H9 (cell line): Measurements from ENCODE around the gene ASPSCR1. TPM values are rescaled to one million over a fixed set of nuclear protein-coding genes. Genes with fewer than 3 reads are reported as not detected.

Experiments
- DNase-seq: peaks from one replicate; pipeline ENCODE4 v3.0.0-alpha.2; 2017
- H2AFZ ChIP-seq: one replicate; pipeline ENCODE4 v1.6.1; 2013; ENCODE audit warnings: mild to moderate bottlenecking, low read length, control low read depth, moderate library complexity
- H2AK5ac ChIP-seq: 2 replicates; pipeline ENCODE4 v1.6.1; 2013; ENCODE audit warnings: low read length, control low read depth, mixed read lengths; ENCODE audit not compliant: insufficient read length
- H2BK120ac ChIP-seq: one replicate; pipeline ENCODE4 v1.6.1; 2013; ENCODE audit warnings: low read depth, mild to moderate bottlenecking, low read length, control low read depth, inconsistent platforms; ENCODE audit not compliant: poor library complexity, severe bottlenecking
- H2BK12ac ChIP-seq: 2 replicates; pipeline ENCODE4 v1.6.1; 2013; ENCODE audit warnings: low read length, control low read depth, mixed read lengths, low read depth; ENCODE audit not compliant: insufficient read length
- H2BK15ac ChIP-seq: 2 replicates; pipeline ENCODE4 v1.6.1; 2013; ENCODE audit warnings: low read depth, low read length, control low read depth
- H2BK20ac ChIP-seq: one replicate; pipeline ENCODE4 v1.6.1; 2013; ENCODE audit warnings: low read depth, mild to moderate bottlenecking, low read length, control low read depth, inconsistent platforms; ENCODE audit not compliant: poor library complexity, severe bottlenecking
- H2BK5ac ChIP-seq: 2 replicates; pipeline ENCODE4 v1.6.1; 2013; ENCODE audit warnings: low read length, control low read depth, mixed read lengths; ENCODE audit not compliant: insufficient read length
- H3K14ac ChIP-seq: 2 replicates; pipeline ENCODE4 v1.6.1; 2013; ENCODE audit warnings: low read length, control low read depth; ENCODE audit not compliant: insufficient read depth
- H3K18ac ChIP-seq: 2 replicates; pipeline ENCODE4 v1.6.1; 2013; ENCODE audit warnings: low read depth, mild to moderate bottlenecking, mixed read lengths, low read length, control low read depth; ENCODE audit not compliant: insufficient read length
- H3K23ac ChIP-seq: 2 replicates; pipeline ENCODE4 v1.6.1; 2013; ENCODE audit warnings: low read length, control low read depth, mixed read lengths, low read depth; ENCODE audit not compliant: insufficient read length
- H3K23me2 ChIP-seq: 2 replicates; pipeline ENCODE4 v1.6.1; 2013; ENCODE audit warnings: low read depth, mild to moderate bottlenecking, mixed read lengths, low read length, control low read depth; ENCODE audit not compliant: insufficient read length, poor library complexity, severe bottlenecking
- H3K27ac ChIP-seq: 2 replicates; pipeline ENCODE4 v1.5.1; 2013; ENCODE audit warnings: low read length, control low read depth, mixed read lengths, low read depth; ENCODE audit not compliant: insufficient read length
- H3K27me3 ChIP-seq: 2 replicates; pipeline ENCODE4 v1.6.1; 2013; ENCODE audit warnings: low read length, control low read depth, inconsistent platforms; ENCODE audit not compliant: insufficient read depth
- H3K4ac ChIP-seq: 2 replicates; pipeline ENCODE4 v1.6.1; 2013; ENCODE audit warnings: low read depth, mild to moderate bottlenecking, control low read depth, inconsistent platforms, low read length, moderate library complexity
- H3K4me1 ChIP-seq: 2 replicates; pipeline ENCODE4 v1.6.1; 2013; ENCODE audit warnings: low read length, control low read depth, inconsistent platforms; ENCODE audit not compliant: insufficient read depth
- H3K4me2 ChIP-seq: 2 replicates; pipeline ENCODE4 v1.6.1; 2013; ENCODE audit warnings: low read length, control low read depth, mixed read lengths; ENCODE audit not compliant: insufficient read length, insufficient read depth
- H3K56ac ChIP-seq: 2 replicates; pipeline ENCODE4 v1.6.1; 2013; ENCODE audit warnings: low read depth, mild to moderate bottlenecking, mixed read lengths, low read length, control low read depth; ENCODE audit not compliant: insufficient read length
- H3K79me1 ChIP-seq: 2 replicates; pipeline ENCODE4 v1.6.1; 2013; ENCODE audit warnings: low read depth, mild to moderate bottlenecking, moderate library complexity, low read length, control low read depth, inconsistent platforms; ENCODE audit not compliant: insufficient read depth, poor library complexity, severe bottlenecking
- H3K79me2 ChIP-seq: 2 replicates; pipeline ENCODE4 v1.6.1; 2013; ENCODE audit warnings: low read length, control low read depth, inconsistent platforms; ENCODE audit not compliant: insufficient read depth
- H3K9ac ChIP-seq: 2 replicates; pipeline ENCODE4 v1.6.1; 2013; ENCODE audit warnings: low read length, control low read depth, mixed read lengths; ENCODE audit not compliant: insufficient read length; ENCODE audit errors: extremely low read depth
- H3K9me3 ChIP-seq: one replicate; pipeline ENCODE4 v1.6.1; 2013; ENCODE audit warnings: low read depth, low read length, inconsistent platforms; ENCODE audit not compliant: control insufficient read depth
- H3T11ph ChIP-seq: one replicate; pipeline ENCODE4 v1.6.1; 2013; ENCODE audit warnings: mild to moderate bottlenecking, low read length, control low read depth, inconsistent platforms
- H4K20me1 ChIP-seq: one replicate; pipeline ENCODE4 v1.6.1; 2013; ENCODE audit not compliant: control insufficient read depth, insufficient read length, insufficient read depth
- H4K5ac ChIP-seq: 2 replicates; pipeline ENCODE4 v1.6.1; 2013; ENCODE audit warnings: low read depth, mild to moderate bottlenecking, mixed read lengths, low read length, control low read depth; ENCODE audit not compliant: insufficient read length
- H4K8ac ChIP-seq: replicated peaks from 2 replicates; pipeline ENCODE4 v1.6.1; 2013; ENCODE audit warnings: low read length, control low read depth, mixed read lengths, low read depth; ENCODE audit not compliant: insufficient read length
- H4K91ac ChIP-seq: 2 replicates; pipeline ENCODE4 v1.6.1; 2013; ENCODE audit warnings: low read depth, mild to moderate bottlenecking, moderate library complexity, mixed read lengths, low read length, control low read depth; ENCODE audit not compliant: insufficient read length
- H3K27ac Mint-ChIP-seq, 3 experiments: 2 replicates in 2 of 3; 3 replicates in 1 of 3; pipeline ENCODE4 v1.8.0; 2020 to 2021; ENCODE audit warnings: mixed read lengths in 3 of 3, mild to moderate bottlenecking in 1 of 3, moderate library complexity in 1 of 3
- H3K27me3 Mint-ChIP-seq: 2 replicates; pipeline ENCODE4 v1.8.0; 2021; ENCODE audit warnings: low read depth, mild to moderate bottlenecking, moderate library complexity, mixed read lengths
- H3K36me3 Mint-ChIP-seq, 3 experiments: 2 replicates in 2 of 3; 3 replicates in 1 of 3; pipeline ENCODE4 v1.8.0; 2020 to 2021; ENCODE audit warnings: low read depth in 3 of 3, mixed read lengths in 3 of 3; ENCODE audit not compliant: insufficient read depth in 1 of 3
- H3K4me1 Mint-ChIP-seq, 2 experiments: 2 replicates each; pipeline ENCODE4 v1.8.0; 2020; ENCODE audit warnings: mixed read lengths in 2 of 2
- H3K4me3 Mint-ChIP-seq, 2 experiments: 2 replicates in 1 of 2; 3 replicates in 1 of 2; pipeline ENCODE4 v1.8.0; 2020 to 2021; ENCODE audit warnings: mild to moderate bottlenecking in 2 of 2, mixed read lengths in 2 of 2, moderate library complexity in 1 of 2
- H3K9me3 Mint-ChIP-seq, 2 experiments: 2 replicates in 1 of 2; 3 replicates in 1 of 2; pipeline ENCODE4 v1.8.0; 2020; ENCODE audit warnings: mild to moderate bottlenecking in 2 of 2, mixed read lengths in 2 of 2, moderate library complexity in 1 of 2
- WGBS: extraction: QIAGEN DNeasy Blood & Tissue Kit; methylation state at CpG from one replicate; pipeline ENCODE4 v1.1.7; 2013; ENCODE audit warnings: missing lambda C conversion rate, low lambda C conversion rate, mixed read lengths; ENCODE audit not compliant: insufficient read length; ENCODE audit errors: extremely low coverage; 5-methylcytosine and 5-hydroxymethylcytosine counted together
- total RNA-seq: library from RNA; stranded (reverse); gene quantifications from 2 replicates; pipeline ENCODE4 v1.2.1, GENCODE V29; 2021
- TF ChIP-seq, protein P1 (sequence below): fragments of 200-600 bp; sonication (generic); conservative IDR thresholded peaks from 3 replicates; pipeline ENCODE4 v1.8.0; 2021; ENCODE audit warnings: antibody characterized with exemption, mild to moderate bottlenecking

Gene ASPSCR1
- total RNA-seq, 1 experiment from 2014 or later, result 50.9 TPM

DNA sequence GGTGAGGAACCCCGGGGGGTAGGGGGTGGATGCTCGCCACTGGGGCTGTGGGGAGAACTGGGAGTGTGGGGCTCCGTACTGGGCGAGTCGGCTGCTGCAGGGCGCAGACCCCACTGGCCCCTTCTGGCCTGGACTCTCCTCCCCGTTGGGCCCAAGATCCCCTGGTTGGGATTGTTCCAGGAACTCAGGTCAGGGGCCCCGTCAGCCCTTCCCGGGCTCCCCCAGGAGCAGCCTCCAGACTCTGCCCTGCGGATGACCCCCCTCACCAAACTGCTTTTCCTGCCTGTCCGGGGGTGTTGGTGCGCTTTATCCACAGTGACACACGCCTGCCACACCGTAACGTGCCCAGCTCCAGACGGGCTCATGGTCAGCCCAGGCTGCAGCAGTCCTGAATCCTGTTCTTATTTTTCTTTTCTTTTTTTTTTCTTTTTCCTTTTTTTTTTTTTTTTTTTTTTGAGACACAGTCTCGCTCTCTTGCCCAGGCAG is 24.2 kb downstream of the ASPSCR1 start:
- H2BK12ac ChIP-seq, result no peak overlapping the region

More for the DNA sequence above, 24.2 kb downstream of the ASPSCR1 start:
- Histone ChIP-seq H3K79me2 (no peaks in the 10 kb centered on the region), H2BK5ac (no peak overlapping the region), H2AK5ac (no peak overlapping the region), H3T11ph (no peak overlapping the region), H3K14ac (no peak overlapping the region), H4K5ac (no peak overlapping the region), H3K4me2 (no peak overlapping the region), H3K4ac (no peak overlapping the region), H3K9me3 (no peaks in the 10 kb centered on the region), H3K79me1 (no peaks in the 10 kb centered on the region), H3K27me3 (no peaks in the 10 kb centered on the region), H2BK120ac (no peak overlapping the region), H4K20me1 (no peaks in the 10 kb centered on the region), H2BK20ac (no peak overlapping the region), H3K23me2 (no peaks in the 10 kb centered on the region), H2AFZ (no peak overlapping the region), H4K8ac (no peak overlapping the region), H3K27ac (no peak overlapping the region), H2BK15ac (no peak overlapping the region), H3K4me1 (no peaks in the 10 kb centered on the region), H4K91ac (no peak overlapping the region), H3K23ac (no peak overlapping the region), H3K9ac (no peak overlapping the region), H3K18ac (no peak overlapping the region), H3K56ac (no peak overlapping the region)
- TF ChIP-seq, protein P1, sequence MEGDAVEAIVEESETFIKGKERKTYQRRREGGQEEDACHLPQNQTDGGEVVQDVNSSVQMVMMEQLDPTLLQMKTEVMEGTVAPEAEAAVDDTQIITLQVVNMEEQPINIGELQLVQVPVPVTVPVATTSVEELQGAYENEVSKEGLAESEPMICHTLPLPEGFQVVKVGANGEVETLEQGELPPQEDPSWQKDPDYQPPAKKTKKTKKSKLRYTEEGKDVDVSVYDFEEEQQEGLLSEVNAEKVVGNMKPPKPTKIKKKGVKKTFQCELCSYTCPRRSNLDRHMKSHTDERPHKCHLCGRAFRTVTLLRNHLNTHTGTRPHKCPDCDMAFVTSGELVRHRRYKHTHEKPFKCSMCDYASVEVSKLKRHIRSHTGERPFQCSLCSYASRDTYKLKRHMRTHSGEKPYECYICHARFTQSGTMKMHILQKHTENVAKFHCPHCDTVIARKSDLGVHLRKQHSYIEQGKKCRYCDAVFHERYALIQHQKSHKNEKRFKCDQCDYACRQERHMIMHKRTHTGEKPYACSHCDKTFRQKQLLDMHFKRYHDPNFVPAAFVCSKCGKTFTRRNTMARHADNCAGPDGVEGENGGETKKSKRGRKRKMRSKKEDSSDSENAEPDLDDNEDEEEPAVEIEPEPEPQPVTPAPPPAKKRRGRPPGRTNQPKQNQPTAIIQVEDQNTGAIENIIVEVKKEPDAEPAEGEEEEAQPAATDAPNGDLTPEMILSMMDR, result no peak
- no peak for DNase-seq
- Mint-ChIP-seq H3K4me3 (no peak overlapping the region), H3K9me3 (no peaks in the 10 kb centered on the region), H3K27ac (no peak overlapping the region; a peak in 1 of 7 replicates), H3K36me3 (peaks cover 0 to 8% (median 7%) of the 10 kb centered on the region in 3 experiments; a peak in 6 of 7 replicates), H3K4me1 (no peaks in the 10 kb centered on the region), H3K27me3 (no peaks in the 10 kb centered on the region)
- no CpG with 5 or more reads among the region's 17 CpGs for WGBS
